GM18909 (cell line): ENCODE results near the gene GAD2.
"Not testable (repeated sequence)": the region's sequence is repeated elsewhere in the genome, so short reads cannot be mapped to it uniquely, and the experiment has no call there.

Experiments used
- ATAC-seq: cut with Tn5 transposase; IDR thresholded peaks from one replicate; pipeline ENCODE4 v1.9.1; 2021; ENCODE audit warnings: mild to moderate bottlenecking; ENCODE audit not compliant: unreplicated experiment, poor library complexity

Gene GAD2

GRCh38 chr10:26310361-26310760, 93.8 kb downstream of the GAD2 start:
- ATAC-seq: peak; percentile 43

GRCh38 chr10:26311383-26311940, 94.9 kb downstream of the GAD2 start:
- ATAC-seq: no peak

DNA sequence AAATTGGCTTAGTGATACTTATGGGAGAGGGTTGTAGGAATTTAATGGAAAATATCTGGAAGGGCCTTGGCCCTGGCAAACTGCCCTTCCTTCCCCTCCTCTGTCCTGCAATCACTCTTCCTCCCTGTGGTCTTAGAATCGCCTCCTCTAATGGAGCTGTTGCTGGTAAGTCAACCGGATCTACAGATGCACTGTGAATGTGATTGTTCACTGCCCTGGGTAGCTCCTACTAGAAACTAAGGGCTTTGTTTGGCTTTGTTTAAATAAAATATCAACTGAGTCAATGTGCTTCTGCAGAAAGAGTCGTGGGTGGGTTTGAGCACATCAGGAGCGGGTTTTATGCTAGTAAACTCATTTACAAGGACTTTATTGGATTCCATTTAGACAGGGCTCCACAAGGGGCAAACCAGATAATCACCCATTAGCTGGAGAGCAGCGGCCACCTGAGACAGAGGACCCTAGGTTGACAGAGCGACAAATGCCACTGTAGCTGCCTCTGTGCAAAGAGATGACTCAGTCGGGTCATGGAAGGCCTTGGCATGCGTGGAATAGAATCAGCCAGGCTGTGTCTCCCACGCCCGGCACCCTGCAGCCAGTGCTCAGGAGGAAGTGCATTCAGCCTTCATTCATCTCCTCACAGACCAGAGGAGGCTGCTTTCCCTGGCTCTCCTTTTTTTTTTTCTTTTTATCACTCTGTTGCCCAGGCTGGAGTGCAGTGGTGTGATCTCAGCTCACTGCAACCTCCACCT, 97.9 kb downstream of the GAD2 start:
- no peak for ATAC-seq

DNA sequence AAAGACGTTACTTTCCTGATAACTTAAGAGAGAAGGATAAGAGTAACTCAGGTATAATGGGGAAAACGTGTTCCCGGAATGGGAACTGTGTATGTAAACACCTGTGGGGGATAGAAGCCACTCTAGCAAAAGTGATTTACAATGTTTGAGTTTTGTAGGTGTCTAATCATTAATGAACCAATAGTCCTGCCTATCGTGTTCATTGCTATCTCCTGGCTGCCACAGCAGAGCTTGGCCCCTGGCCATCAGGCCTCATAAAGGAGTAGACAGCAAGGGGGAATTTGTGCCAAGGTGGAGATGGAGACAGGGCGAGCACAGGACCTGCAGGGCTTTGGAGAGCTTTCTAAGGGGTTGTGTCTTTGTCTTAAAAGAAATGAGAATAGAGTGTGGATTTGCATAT, 102.1 kb downstream of the GAD2 start:
- ATAC-seq: no peak

DNA sequence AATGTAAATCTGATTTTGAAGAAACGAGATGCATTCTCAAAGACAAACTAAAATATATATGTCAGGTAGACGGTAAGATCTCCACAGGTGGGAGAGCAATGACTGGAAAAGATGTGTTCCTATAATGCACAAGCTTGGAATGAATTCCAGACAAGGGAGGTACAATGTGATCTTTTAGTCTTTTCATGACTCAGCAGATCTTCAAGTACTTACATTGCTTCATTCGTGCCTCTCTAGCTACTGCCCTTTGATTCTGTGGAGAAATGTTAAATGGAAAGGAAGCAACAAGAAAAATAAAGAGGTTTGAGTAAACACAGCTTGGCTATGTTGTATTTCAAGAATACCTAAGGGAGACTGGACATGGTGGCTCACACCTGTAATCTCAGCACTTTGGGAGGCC, 106.6 kb downstream of the GAD2 start:
- ATAC-seq: no peak

DNA sequence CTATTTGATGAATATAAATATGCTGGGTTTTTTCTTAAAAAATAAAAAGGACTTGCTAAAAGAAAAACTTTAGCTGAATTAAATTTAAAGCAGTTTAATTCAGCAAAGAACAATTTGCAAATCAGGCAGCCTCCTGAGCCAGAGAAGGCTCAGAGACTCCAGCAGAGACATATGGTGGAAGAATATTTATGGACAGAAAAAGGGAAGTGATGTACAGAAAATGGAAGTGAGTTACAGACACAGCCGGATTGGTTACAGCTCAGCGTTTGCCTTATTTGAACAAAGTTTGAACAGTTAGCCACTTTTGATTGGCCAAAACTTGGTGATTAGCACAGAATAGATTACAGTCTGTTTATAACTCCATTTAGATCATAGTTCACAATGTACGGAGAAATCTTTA, 110.3 kb downstream of the GAD2 start:
- ATAC-seq: no peak

- ATAC-seq: no peak
Observed at GRCh38 chr10:26327811-26328210, 111.2 kb downstream of the GAD2 start.

DNA sequence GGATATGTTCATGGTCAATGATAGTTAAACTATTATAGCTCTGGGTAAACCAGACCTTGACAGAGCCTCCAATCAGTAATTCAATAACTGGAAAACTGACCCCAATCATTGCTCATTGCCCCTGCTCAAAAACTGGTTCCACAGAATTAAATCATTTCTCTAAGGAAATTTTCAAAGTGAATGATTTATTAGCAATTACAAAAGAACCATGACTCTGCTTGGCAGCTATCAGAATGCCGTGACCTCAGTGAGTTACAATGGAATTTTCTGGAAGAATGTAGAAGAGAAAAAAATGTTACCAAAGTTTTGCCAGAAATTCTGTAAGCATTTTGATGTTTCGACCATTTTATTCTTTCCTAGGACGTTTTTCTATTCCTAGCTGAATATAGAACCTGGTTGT, 114.8 kb downstream of the GAD2 start:
- ATAC-seq: no peak

GRCh38 chr10:26334232-26334931, 117.8 kb downstream of the GAD2 start:
- ATAC-seq: no peak

GRCh38 chr10:26334932-26335573, 118.5 kb downstream of the GAD2 start:
- ATAC-seq: peak; percentile 87

DNA sequence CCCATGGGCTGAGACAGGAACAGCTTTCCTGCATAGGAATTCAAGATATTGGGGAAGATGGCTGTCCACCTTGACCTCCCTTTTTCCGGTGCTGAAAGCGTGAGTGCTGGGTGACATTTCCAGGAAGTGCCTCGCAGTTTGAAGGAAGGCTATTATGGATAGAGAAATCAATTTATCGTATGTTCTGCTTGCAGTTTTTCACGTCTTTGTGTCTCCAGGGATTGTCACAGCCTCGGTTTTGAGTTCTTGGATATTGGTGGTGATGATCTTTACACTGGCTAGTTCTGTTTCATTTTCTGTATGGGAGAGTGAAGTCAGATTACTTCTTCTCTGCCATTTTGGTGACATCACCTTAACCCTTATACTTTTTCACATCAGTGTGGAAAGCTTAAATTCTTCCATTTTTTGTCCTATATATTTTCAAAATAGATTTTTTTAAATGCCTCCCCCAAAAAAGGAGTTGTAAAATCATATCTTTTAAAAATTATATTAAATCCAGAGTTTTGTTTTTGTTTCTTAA, 119.1 kb downstream of the GAD2 start:
- ATAC-seq: peak; percentile 56

GRCh38 chr10:26336979-26337378, 120.4 kb downstream of the GAD2 start:
- no peak for ATAC-seq

GRCh38 chr10:26341701-26342100, 125.1 kb downstream of the GAD2 start:
- ATAC-seq: no peak

DNA sequence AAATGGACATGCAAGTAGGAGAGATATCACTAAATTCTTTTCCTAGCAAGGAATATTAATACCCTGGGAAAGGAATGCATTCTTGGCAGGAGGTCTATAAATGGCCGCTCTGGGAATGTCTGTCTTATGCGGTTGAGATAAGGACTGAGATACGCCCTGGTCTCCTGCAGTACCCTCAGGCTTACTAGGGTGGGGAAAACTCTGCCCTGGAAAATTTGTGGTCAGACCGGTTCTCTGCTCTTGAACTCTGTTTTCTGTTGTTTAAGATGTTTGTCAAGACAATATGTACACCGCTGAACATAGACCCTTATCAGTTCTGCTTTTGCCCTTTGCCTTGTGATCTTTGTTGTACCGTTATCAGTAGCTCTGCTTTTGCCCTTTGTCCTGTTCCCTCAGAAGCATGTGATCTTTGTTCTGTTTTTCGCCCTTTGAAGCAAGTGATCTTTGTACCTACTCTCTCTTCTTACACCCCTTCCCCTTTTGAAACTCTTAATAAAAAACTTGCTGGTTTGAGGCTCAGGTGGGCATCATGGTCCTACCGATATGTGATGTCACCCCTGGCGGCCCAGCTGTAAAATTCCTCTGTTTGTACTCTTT, 132.3 kb downstream of the GAD2 start:
- not testable (repeated sequence) for ATAC-seq
